GM12892 (cell line): ENCODE results near the gene KCNK16.

Experiments used
- POLR2A ChIP-seq: IDR thresholded peaks from 2 replicates; pipeline ENCODE4 v1.6.1; 2011; ENCODE audit warnings: low read depth, low read length, control low read depth
- POLR2AphosphoS5 ChIP-seq: IDR thresholded peaks from 2 replicates; pipeline ENCODE4 v1.6.1; 2011; ENCODE audit warnings: low read depth, low read length, control low read depth

DNA sequence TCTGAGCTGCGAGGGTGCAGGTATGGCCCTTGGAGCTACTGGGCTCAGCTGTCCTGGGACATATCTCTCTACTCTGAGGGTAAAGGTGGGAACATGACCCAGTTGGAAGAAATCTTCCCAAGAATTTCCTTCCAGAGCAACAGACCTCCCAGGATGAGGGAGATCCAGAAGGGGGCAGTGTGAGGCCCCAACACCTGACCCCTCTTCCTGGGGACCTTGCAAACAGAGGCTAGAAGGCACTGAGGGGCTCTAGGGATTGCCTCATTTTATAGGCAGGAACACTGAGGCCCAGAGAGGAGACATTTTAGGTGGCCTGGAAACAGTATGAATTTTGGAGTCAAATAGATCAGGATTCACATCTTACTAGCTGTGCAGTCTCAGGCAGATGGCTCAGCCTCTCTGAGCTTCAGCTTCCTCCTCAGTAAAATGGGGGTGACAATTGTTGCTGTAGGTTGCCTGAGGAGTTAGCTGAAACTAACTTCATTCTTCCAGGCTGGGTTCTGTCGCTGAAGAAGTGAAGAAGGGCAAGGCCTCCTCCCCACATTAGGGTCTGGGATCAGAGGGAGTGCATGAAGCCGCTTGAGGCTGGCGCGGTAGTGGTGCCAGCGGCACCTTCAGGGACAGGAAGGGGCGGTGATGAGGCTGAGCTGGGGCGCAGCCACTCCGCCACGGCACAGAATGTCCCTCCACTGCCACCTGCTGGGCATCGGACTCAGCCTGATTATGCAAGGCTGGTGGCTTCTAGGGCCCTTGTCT, 19.7 kb downstream of the KCNK16 start:
- TF ChIP-seq POLR2AphosphoS5 (no peak), POLR2A (no peak)
